Right lobe of liver (tissue), 4 donors: Measurements from ENCODE around the gene SH3BP4.

Source experiments
- CTCF ChIP-seq, 4 donors: fragments of 200-600 bp in 3 of 4; fragments of 450-650 bp in 1 of 4; IDR thresholded peaks; one replicate each; pipeline versions ENCODE4 v1.5.1 to v1.8.0; 2016 to 2022; ENCODE audit warnings: antibody characterized with exemption in 4 of 4, mild to moderate bottlenecking in 2 of 4
- POLR2A ChIP-seq: fragments of 450-650 bp; IDR thresholded peaks from one replicate; pipeline ENCODE4 v1.6.1; 2017; ENCODE audit warnings: antibody characterized with exemption, mild to moderate bottlenecking
- donor health status: DM: no; HTN: no; CAD: no.
- donor health status: DM: no; HTN: no; CAD: no.
- donor health status: DM: no; HTN: yes; CAD: no.

GRCh38 chr2:234970099-234970440, 18.3 kb downstream of the SH3BP4 start:
- TF ChIP-seq POLR2A (no peak), CTCF (IDR thresholded peaks at IDR 0.05) (no peak)
